ENCODE results near the gene SLC39A1. TPM values are rescaled to one million over a fixed set of nuclear protein-coding genes. Genes with fewer than 3 reads are reported as not detected.

Gene SLC39A1
- total and polyA plus RNA-seq, 9 of the 15 experiments (the other 6 are each of a cell fraction or from before 2014, with no cell fraction given): 9.9 to 81.1 (median 62.7) TPM

DNA sequence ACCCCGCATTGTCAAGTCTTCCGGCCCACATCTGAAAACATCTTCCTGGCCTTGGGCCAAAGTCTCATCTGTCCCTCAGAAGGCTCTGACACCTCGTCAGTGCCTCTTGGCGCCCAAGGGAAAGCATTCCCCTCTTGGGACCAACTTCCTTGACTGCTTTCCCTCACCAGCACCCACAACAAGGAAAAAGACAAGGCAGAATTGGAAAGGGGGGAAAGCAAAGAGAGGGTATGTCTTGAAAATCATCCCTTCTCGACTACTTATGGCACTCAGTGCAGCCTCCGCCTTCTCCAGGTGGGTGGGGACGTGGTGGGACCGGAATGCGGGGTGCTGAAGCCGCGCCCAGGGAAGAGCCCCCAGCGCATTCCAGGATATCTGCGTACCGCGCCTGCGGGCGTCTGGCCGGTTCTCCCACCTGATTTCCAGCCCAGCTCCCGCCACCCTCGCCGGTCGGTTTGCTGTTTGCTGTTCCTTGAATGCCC lies 554 bp upstream of the SLC39A1 start (continued):
- no peak for TF ChIP-seq CHD1 (IDR thresholded peaks at IDR 0.05; ENCODE audit: low read length)
- no peak for TF ChIP-seq NR0B1 (IDR thresholded peaks at IDR 0.05; ENCODE audit: partially characterized antibody)
- TF ChIP-seq, protein P1, sequence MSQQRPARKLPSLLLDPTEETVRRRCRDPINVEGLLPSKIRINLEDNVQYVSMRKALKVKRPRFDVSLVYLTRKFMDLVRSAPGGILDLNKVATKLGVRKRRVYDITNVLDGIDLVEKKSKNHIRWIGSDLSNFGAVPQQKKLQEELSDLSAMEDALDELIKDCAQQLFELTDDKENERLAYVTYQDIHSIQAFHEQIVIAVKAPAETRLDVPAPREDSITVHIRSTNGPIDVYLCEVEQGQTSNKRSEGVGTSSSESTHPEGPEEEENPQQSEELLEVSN (IDR thresholded peaks at IDR 0.05; ENCODE audit: borderline replicate concordance in 1 of 2, extremely low read depth in 1 of 2, insufficient read depth in 1 of 2, insufficient read length in 1 of 2, low read depth in 1 of 2, low read length in 1 of 2, poor library complexity in 1 of 2, severe bottlenecking in 1 of 2): peak in 1 of 2 experiments; percentile 19
- TF ChIP-seq ZNF253 (CRISPR knock-in tag; conservative IDR thresholded peaks at IDR 0.05): no peak
- peak; percentile 38 for TF ChIP-seq SMAD1 (IDR thresholded peaks at IDR 0.05; ENCODE audit: low read depth, low read length, partially characterized antibody)
- no peak for TF ChIP-seq TFE3 (CRISPR knock-in tag; IDR thresholded peaks at IDR 0.05)
- TF ChIP-seq NCOA4 (IDR thresholded peaks at IDR 0.05; ENCODE audit: partially characterized antibody): no peak
- TF ChIP-seq GATA2 (CRISPR knock-in tag; IDR thresholded peaks at IDR 0.05): no peak
- no peak for TF ChIP-seq SOX6 (IDR thresholded peaks at IDR 0.05)
- peak in 1 of 2 experiments; percentile 18; a peak in 1 of 3 replicates for TF ChIP-seq CBX3 (IDR thresholded peaks at IDR 0.05; ENCODE audit: borderline replicate concordance in 1 of 2, low read length in 2 of 2)
- no peak for TF ChIP-seq POLR2AphosphoS5 (IDR thresholded peaks at IDR 0.05; ENCODE audit: control insufficient read depth, insufficient read depth, low read depth, low read length)
- TF ChIP-seq RBBP5 (IDR thresholded peaks at IDR 0.05; ENCODE audit: borderline replicate concordance, insufficient read depth, low read length, poor library complexity, severe bottlenecking): no peak
- no peak for TF ChIP-seq ZNF133 (CRISPR knock-in tag; IDR thresholded peaks at IDR 0.05)
- peak; percentile 56; the same call in 1 of the 2 replicates for TF ChIP-seq NFIX (CRISPR knock-in tag; IDR thresholded peaks at IDR 0.05; ENCODE audit: low read depth)
- TF ChIP-seq RBM25 (IDR thresholded peaks at IDR 0.05; ENCODE audit: low read depth, low read length, severe bottlenecking): no peak
- no peak for TF ChIP-seq ZNF347 (CRISPR knock-in tag; IDR thresholded peaks at IDR 0.05; ENCODE audit: low read depth)
- no peak for TF ChIP-seq NFRKB (IDR thresholded peaks at IDR 0.05; ENCODE audit: low read depth)
- TF ChIP-seq NCOR1 (IDR thresholded peaks at IDR 0.05): no peak
- TF ChIP-seq E4F1 (CRISPR knock-in tag; IDR thresholded peaks at IDR 0.05; ENCODE audit: borderline replicate concordance): no peak
- TF ChIP-seq JUNB (CRISPR knock-in tag; conservative IDR thresholded peaks at IDR 0.05): no peak
- 0 out of 2 replicates have a peak, but pooled peaks have one; percentile 42 for TF ChIP-seq TEAD4 (IDR thresholded peaks at IDR 0.05; ENCODE audit: low read length)
- no peak for TF ChIP-seq TEAD4 (CRISPR knock-in tag; IDR thresholded peaks at IDR 0.05; ENCODE audit: borderline replicate concordance)
- no peak for TF ChIP-seq FOXJ3 (CRISPR knock-in tag; IDR thresholded peaks at IDR 0.05)
